Measurements from ENCODE around the gene CCDC73.

GRCh38 chr11:32563600-32563959 lies 230.9 kb downstream of the CCDC73 start:
- TF ChIP-seq EP300 (IDR thresholded peaks at IDR 0.05; ENCODE audit: borderline replicate concordance in 1 of 2, control insufficient read depth in 1 of 2, low read depth in 2 of 2, low read length in 2 of 2) (no peak), MAX (IDR thresholded peaks at IDR 0.05; ENCODE audit: low read depth, low read length) (no peak), ZSCAN29 (IDR thresholded peaks at IDR 0.05) (no peak), POLR2A (IDR thresholded peaks at IDR 0.05; ENCODE audit: low read depth, low read length) (no peak), HDAC6 (IDR thresholded peaks at IDR 0.05; ENCODE audit: unreplicated experiment) (no peak), CTCF (IDR thresholded peaks at IDR 0.05 in 2 of 3, conservative IDR thresholded peaks at IDR 0.05 in 1 of 3; ENCODE audit: control insufficient read depth in 2 of 3, extremely low read depth in 1 of 3, insufficient read depth in 1 of 3, low read depth in 3 of 3, low read length in 3 of 3) (no peak), POLR2AphosphoS5 (IDR thresholded peaks at IDR 0.05; ENCODE audit: low read length) (no peak), SRF (IDR thresholded peaks at IDR 0.05; ENCODE audit: low read depth in 2 of 2, low read length in 2 of 2) (no peak), SPI1 (IDR thresholded peaks at IDR 0.05; ENCODE audit: borderline replicate concordance, insufficient read depth, low read depth, low read length) (no peak), TARDBP (IDR thresholded peaks at IDR 0.05; ENCODE audit: borderline replicate concordance) (no peak), CBX3 (IDR thresholded peaks at IDR 0.05; ENCODE audit: borderline replicate concordance, low read depth) (no peak), SREBF2 (IDR thresholded peaks at IDR 0.05; ENCODE audit: low read length) (no peak)

Data from GM12878 (cell line).